Activated T-helper 1 cell treated with Interleukin-2 at 50 U/mL for 16 hours (primary cell): ENCODE results near the gene PSMD4.
A peak's percentile ranks its signal among the peaks of the same experiment; 100 is the strongest.
"Not testable (repeated sequence)": the region's sequence is repeated elsewhere in the genome, so short reads cannot be mapped to it uniquely, and the experiment has no call there.

Source experiments
- DNase-seq: peaks from one replicate; pipeline ENCODE4 v3.0.0-alpha.2; 2020; ENCODE audit warnings: low read depth

PSMD4 gene

DNA sequence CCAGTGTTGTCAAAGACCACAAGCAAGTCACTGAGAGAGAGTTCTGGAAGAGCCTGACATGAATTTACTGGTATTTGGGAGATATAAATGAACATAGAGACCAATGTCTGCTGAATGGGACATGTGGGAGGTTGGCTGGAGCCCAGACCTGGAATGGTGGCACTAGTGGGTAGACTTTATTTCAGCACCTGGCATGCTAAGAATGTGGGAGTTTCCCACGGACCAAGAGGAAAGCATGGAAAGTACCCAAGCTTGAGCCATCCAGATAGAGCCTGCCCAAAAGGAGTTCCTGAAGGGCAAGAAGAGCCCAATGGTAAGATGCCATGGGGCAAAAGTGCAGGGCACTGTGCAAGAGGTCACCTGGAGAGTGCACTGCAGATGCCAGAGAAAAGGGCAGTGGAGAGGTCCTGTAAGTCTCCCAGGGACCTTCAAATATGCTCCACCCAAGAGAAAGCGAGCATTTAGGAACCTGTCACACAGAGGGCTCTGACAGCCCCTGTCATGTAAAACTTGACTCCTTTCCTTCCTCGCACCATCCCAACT, 19.5 kb downstream of the PSMD4 start:
- DNase-seq: no peak

GRCh38 chr1:151275341-151275740, 20.8 kb downstream of the PSMD4 start:
- not testable (repeated sequence) for DNase-seq

DNA sequence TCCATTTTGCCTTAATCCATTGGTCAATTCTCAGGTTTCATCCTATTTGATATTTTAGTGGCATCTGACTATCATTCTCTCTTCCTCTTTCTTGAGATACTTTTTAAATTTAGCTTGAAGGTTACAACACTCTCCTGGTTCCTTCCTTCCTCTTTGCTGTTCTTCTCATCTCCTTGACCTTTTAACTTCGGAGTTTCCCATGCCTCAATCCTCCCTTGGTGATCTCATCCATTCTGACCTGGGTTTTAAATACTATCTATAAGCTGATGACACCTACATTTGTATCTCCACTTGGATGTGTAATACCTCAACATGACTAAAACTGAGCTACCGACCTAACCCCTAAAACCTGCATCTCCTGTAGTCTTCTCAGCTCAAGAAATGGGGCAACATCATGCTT, 22.7 kb downstream of the PSMD4 start:
- no peak for DNase-seq

DNA sequence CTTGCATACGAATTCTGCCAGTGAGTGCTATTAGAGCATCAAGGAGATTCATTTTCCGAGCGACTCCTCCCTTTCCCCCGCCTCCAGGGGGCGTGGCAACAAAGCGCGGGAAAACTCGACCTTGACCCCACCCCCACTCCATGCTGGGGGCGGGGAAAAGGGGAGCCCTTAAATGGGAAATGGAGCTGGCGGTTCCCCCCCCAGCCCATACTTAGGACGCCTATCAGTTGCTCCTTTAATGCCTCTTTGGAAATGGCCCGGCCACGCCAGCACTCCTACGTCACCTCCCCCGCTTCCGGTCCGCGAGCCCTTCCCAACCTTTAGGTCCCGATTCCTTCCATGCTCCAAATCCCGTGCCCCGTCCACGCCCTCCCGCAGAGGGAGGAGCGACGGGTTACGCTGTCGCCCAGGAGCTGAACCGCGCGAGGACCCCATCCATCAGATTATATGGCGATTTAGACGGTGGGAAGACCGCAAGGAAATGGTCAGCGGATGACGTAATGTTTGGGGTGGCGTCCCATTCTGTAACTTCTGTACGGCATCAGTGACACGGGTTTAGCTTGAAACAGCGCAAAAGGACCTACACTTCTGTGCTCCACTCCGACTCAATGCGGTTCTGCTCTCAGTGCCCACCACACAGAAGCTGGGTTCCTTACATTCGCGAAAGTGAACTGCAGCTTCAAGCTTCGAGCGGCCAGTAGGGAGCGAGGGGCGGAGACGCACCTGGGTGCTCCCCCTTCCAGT, 26.9 kb downstream of the PSMD4 start:
- peak; percentile 93 for DNase-seq

- DNase-seq: peak; percentile 97
Measured at GRCh38 chr1:151281969-151282882, 27.7 kb downstream of the PSMD4 start, which contains the start of gene ZNF687. ZNF687 (plus strand) TSS chr1:151282299; CDS start chr1:151286292, 3,993 bp downstream.

- DNase-seq: peak; percentile 9
Measured at GRCh38 chr1:151282883-151283725, 28.6 kb downstream of the PSMD4 start.

- no peak for DNase-seq
Measured at GRCh38 chr1:151284013-151284577, 29.6 kb downstream of the PSMD4 start.

GRCh38 chr1:151286619-151287340, 32.2 kb downstream of the PSMD4 start:
- no peak for DNase-seq

DNA sequence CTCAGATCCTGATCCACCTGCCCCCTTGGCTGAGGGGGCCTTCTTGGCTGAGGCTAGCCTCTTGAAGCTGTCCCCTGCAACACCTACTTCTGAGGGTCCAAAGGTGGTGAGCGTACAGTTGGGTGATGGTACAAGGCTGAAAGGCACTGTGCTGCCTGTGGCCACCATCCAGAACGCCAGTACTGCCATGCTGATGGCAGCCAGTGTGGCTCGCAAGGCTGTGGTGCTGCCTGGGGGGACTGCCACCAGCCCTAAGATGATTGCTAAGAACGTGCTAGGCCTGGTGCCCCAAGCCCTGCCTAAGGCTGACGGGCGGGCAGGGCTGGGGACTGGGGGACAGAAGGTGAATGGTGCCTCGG, 32.8 kb downstream of the PSMD4 start:
- DNase-seq: no peak

GRCh38 chr1:151287767-151288500, 33.4 kb downstream of the PSMD4 start:
- DNase-seq: no peak

DNA sequence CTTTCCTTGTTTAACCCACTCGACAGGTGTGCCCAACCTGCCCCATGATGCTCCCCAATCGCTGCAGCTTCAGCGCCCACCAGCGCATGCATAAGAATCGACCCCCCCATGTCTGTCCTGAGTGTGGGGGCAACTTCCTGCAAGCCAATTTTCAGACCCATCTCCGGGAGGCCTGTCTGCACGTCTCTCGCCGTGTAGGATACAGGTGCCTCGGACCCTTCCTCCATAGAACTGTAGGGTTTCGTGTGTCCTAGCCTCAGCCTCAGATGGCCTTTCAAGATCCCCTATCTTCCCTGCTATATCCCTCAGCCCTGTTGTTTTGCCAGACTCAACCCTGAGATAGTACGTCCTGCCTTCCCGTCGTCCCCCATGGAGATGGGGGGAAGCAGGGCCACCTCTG, 34.0 kb downstream of the PSMD4 start:
- DNase-seq: no peak

GRCh38 chr1:151289080-151289935, 34.8 kb downstream of the PSMD4 start:
- no peak for DNase-seq

DNA sequence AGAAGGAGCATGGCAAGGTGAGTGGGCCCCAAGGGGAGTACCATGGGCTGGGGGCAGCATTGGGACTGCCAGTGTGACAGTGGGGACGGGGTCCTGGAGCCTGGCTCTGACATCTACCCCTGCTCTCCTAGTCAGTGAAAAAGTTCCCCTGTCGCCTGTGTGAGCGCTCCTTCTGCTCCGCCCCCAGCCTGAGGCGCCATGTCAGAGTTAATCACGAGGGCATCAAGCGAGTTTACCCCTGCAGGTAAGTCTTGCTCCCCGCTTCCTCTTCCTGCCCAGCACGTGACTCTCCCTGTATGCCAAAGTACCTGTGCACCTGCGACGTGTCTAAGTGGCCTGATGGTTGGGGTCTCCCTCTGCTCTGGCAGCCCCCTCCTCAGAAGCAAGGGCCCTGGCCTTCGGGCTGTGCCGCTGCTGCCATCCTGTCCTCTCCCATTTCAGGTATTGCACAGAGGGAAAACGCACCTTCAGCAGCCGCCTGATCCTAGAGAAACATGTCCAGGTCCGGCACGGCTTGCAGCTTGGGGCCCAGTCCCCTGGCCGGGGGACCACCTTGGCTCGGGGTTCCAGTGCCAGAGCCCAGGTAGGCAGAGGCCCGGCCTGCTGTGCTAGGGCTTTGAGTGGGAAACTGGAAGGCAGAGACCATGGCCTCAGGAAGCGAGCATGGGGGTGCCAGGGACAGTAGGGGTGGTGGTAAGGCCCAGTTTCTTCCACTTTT, 35.6 kb downstream of the PSMD4 start:
- no peak for DNase-seq

- DNase-seq: no peak
Measured at GRCh38 chr1:151290709-151291303, 36.3 kb downstream of the PSMD4 start.

DNA sequence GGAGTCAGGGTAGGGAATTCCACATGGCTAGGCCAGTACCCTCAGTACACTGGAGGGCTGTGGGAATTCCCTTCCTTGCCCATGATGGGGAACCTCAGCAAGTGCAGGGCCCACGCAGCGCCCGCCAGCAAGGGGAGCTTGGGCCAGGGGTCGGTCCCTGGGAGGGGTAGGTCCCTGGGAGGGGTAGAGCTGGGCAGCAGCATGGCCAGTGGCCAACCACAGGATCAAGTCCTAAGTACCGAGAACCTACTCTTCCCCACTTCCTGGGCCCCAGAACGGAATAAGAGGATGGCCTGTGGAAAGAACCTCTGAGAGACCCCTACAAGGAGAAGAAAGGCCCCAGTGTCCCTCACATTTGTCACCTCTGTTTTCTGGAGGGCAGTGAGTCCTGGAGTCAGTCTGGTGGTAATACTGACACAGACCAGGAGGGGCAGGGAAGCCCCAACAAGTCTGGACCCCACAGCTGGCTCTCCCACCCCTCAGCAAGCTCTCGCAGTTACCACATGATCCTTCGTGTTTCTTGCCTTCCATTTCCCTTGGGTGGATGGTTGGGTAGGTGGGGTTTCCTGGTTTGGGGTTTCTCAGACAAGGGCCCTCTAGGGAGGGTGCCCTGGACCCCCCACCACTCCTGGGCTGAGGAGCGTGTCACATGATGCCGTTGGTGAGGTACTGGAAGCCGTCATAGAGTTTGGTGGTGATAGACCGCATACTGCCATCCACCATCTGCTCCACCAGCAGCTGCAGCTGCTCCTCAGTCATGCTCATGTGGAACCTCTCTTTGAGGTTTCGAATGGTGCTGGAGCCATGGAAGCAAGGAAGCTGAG, 37.9 kb downstream of the PSMD4 start:
- no peak for DNase-seq

DNA sequence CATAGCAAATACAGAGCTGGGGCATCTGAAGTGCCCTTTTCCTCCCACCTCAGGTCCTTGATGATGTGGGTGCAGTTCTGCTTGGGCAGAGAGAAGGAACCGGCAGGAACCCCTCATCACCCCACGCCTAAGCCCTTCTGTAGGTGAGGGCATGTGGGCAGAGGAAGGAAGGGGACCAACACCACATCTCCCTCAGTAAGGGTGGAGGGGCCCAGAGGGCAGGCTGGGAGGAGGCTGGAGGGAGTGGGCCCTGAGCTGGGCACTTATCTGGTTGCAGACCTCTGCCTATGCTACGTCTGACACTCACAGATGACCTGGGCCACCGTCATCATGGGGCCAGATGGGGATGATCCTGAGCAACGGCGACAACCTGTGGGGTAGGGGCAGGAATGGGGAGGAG, 38.6 kb downstream of the PSMD4 start:
- DNase-seq: no peak

- no peak for DNase-seq
Measured at GRCh38 chr1:151294742-151295462, 40.4 kb downstream of the PSMD4 start.
